Activated CD8-positive, alpha-beta memory T cell treated with anti-CD3 and anti-CD28 coated beads for 4 hours (primary cell): ENCODE results near the gene SKOR2.

Source experiments
- DNase-seq, 2 donors: peaks; one replicate each; pipeline ENCODE4 v3.0.0-alpha.2; 2020; ENCODE audit warnings: low read depth in 2 of 2

The SKOR2 gene, protein sequence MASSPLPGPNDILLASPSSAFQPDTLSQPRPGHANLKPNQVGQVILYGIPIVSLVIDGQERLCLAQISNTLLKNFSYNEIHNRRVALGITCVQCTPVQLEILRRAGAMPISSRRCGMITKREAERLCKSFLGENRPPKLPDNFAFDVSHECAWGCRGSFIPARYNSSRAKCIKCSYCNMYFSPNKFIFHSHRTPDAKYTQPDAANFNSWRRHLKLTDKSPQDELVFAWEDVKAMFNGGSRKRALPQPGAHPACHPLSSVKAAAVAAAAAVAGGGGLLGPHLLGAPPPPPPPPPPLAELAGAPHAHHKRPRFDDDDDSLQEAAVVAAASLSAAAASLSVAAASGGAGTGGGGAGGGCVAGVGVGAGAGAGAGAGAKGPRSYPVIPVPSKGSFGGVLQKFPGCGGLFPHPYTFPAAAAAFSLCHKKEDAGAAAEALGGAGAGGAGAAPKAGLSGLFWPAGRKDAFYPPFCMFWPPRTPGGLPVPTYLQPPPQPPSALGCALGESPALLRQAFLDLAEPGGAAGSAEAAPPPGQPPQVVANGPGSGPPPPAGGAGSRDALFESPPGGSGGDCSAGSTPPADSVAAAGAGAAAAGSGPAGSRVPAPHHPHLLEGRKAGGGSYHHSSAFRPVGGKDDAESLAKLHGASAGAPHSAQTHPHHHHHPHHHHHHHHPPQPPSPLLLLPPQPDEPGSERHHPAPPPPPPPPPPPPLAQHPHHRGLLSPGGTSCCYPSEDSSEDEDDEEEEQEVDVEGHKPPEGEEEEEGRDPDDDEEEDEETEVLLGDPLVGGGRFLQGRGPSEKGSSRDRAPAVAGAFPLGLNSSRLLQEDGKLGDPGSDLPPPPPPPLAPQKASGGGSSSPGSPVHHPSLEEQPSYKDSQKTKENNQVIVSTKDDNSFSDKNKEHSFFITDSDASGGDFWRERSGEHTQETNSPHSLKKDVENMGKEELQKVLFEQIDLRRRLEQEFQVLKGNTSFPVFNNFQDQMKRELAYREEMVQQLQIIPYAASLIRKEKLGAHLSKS

GRCh38 chr18:47251289-47252120 is at the start of gene SKOR2:
Gene SKOR2 (minus strand): TSS chr18:47251660. CDS start chr18:47249183, 2,477 bp downstream.
- no peak for DNase-seq

- DNase-seq: no peak
These were observed 45.0 kb upstream of the SKOR2 start for GRCh38 chr18:47296462-47296861.

DNA sequence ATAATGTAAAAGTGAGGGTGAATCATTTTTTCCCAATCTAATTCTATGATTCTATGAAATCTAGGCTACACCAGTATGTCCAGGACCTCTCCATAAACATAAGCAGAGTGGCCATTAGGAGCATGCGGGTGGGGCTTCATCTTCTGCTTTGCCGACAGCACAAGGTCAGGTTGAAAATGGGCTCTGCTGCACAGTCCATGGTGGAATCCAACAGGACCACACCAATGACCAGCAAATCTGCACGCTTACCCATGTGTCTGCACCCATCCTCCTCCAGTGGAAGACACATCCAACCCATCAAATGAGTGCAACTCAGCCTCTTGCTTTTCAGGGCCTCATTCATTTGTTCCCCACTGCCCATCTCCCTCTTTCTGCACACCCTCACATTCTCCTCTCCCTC is 43.3 kb upstream of the SKOR2 start:
- no peak for DNase-seq

GRCh38 chr18:47288741-47289140 is 37.3 kb upstream of the SKOR2 start:
- no peak for DNase-seq

DNA sequence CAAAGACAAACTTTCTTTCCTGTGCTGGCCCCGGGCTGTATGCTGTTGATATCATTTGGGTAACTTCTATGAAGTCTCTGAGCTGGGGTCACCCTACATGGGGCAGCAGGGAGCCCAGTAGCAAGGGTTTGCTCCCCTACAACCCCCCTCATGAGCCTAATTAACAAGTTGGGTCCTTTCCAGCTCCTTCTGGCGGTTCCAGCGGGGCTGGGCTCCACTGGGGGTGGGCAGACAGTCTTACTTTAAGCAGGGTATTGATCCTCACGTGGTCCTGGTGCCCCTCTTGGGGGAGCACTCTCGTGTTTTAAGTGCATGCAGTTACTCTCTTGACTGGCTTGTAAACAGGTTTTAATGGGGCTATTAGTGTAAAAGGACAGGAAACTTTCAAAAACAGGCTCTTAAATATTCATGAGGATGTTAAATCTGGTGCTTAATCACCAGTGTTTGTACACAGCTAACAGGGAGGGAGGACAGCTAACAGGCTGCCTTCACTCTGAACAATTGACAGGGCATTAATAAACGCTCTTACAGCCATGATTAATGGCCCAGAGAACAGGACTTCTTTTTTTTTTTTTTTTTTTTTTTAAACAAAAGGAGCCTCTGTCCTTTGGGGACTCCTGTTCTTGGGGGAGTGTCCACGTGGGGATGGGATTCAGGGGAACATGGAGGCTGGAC is 36.6 kb upstream of the SKOR2 start:
- DNase-seq: no peak

DNA sequence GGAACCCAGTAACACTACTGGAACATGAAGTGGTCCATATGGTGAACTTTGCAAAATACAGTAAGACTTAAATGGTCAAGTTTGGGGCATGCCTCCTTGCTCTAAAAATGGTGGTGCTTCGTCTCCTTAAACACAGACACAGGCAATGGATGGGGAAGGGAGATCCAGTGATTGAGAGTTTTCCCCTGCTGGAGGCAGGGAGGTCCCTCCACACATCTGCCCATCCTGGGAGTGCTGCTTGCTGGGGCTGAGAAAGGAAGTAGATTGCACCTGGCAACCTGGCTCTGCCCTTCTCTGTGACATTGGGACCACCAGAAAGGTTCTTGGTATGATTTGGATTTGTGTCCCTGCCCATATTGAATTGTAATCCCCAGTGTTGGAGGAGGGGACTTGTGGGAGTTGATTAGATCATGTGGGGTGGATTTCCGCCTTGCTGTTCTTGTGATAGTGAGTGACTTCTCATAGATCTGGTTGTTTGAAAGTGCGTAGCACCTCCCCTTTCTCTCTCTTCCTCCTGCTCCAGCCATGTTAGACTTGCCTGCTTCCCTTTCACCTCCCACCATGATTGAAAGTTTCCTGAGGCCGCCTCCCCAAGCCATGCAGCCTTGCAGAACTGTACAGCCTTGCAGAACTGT is 35.4 kb upstream of the SKOR2 start:
- DNase-seq: no peak

DNA sequence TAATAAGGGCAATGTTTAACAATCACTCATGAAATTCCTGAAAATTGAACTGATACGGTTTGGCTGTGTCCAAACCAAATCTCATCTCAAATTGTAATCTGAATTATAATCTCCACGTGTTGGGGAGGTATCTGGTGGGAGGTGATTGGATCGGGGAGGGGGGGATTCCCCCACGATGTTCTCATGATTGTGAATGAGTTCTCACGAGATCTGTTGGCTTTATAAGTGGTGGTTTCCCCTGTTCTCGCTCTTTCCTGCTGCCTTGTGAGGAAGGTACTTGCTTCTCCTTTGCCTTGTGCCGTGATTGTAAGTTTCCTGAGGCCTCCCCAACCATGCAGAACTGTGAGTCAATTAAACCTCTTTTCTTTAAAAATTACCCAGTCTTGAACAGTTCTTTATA is 34.0 kb upstream of the SKOR2 start:
- no peak for DNase-seq

DNA sequence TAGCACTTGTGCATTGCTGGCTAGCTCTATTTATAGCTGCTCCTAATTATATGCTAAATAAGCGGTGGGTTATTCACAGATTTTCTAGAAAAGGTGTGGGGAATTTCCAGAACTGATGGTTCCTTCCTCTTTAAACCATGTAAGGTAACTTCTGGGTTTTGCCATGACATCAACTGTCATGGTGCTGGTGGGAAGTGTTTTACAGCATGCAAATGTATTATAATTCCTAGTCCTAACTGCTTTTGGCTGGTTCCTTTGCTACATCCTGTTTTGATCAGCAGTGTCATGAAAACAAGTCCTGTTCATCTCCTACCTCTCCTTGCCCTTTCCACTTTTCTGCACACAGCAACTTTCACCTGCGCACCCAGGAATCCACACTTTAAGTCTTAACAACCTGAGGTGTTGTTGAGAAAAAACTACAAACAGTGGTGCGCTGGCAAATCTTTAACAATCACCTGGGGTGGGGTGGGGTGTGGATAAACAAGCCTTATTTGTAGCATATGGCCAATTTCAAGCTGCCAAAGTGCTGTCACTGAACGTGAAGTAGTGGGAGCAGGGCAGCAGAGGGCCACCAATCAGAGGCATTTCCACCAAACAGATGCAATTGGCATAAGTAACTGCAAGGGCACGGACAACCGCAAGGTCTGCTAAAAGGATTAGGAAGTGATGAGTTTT is 33.4 kb upstream of the SKOR2 start:
- no peak for DNase-seq

DNA sequence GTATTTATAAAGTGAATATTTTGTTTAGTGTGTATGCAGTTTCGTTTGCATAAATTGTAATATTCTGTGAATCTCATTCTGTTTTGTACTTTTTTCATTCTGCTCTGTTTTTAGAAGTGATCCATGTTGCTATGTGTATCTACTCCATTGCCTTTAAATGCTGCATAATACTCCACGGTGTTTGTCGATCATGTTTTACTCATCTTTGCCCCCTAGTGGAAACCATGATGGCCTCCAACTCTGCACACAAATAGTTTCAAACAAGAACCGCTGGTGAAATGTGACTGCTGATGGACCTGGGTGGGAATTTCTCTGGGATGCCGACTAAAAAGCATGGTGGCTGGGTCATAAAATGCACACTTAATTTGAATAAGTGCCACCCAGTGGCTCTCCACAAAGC is 32.0 kb upstream of the SKOR2 start:
- no peak for DNase-seq

DNA sequence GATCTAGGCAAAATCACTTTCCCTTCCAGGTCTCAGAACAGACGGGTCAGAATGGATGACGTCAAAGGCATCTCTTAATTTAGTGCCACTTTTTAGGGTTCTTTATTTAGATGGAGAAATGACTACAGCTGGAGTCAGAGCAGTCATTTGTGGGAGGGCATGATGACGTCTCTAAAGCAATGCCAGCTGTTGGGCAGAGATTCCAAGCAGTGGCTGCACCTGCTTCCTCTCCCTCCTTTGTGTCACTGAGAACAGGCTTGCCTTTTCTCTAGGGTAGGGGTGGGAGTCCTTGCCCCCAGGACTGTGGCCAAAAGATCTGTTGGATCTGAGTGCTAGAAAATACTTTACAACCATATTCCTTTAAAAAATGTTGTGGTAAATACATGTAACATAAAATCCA is 28.7 kb upstream of the SKOR2 start:
- no peak for DNase-seq

DNA sequence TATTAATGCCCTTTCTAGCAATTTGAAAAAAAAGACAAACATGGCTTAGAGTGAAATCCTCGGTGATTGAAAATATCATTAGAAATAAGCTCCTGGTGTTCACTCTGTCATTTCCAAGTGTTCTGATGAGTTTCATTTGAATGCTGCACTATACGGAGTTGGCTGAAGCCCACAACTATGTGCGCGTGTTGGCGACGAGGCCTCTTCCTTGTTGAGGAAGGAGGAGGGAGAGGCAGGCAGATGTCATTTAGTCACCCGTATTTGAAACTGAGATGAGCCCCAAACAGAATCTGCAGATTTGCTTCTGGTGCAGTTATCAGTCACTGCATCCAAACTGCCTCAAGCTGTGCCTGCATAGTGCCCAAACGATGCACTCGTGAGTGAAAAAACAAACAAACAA is 23.5 kb upstream of the SKOR2 start:
- DNase-seq: no peak

DNA sequence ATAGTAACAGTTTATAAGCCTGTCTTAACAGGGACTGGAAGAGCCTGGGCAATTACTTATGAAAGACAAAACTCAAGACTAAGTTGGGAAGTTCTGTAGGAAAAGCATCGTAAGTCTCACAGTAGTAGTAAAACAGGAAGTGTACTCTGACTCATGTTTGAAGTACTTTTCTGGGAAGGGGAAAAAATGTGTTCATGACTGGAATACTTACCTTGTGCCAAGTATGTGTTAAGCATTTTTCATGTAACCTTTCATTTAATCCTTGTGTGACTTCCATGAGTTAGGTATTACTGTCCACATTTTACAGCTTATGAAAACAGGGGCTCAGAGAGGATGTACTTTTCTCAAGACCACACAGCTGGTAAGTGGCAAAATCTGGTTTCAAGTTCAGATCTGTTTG is 13.7 kb upstream of the SKOR2 start:
- no peak for DNase-seq

- DNase-seq: no peak
These were observed 12.8 kb upstream of the SKOR2 start for GRCh38 chr18:47264308-47264700.

- DNase-seq: no peak
These were observed 12.2 kb upstream of the SKOR2 start for GRCh38 chr18:47263430-47264307.

GRCh38 chr18:47263150-47263429 is 11.6 kb upstream of the SKOR2 start:
- no peak for DNase-seq

GRCh38 chr18:47262301-47263149 is 11.1 kb upstream of the SKOR2 start:
- no peak for DNase-seq

DNA sequence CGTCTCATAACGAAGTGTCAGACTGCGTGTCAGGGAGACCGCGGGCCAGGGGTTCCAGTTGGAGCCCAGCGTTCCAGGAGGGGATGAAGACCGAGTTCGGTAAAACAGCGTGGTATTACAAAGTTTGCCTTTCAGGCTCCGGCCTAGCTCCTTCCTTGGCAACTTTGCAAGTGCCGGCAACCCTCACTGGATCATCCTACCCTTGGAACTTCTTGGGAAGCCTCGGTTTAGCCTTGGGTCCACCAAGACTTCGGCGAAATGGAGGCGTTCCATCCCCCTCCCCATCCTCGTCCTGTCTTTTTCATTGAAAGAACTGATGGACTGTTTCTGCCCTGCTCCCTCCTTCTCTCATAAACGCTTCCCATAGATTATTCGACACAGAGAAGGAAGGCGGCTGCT is 10.4 kb upstream of the SKOR2 start:
- DNase-seq: no peak

- DNase-seq: no peak
These were observed 9.7 kb upstream of the SKOR2 start for GRCh38 chr18:47260924-47261701.
